GM12865 (cell line): ENCODE measurements around the gene LHX4.

ENCODE experiments used
- DNase-seq: peaks from one replicate; pipeline ENCODE4 v3.0.0; 2010; ENCODE audit warnings: low read depth
- H3K4me3 ChIP-seq: 2 replicates; pipeline ENCODE4 v1.5.1; 2011; ENCODE audit warnings: mild to moderate bottlenecking, low read depth, low read length, control low read depth
- TF ChIP-seq, protein P1 (sequence below): IDR thresholded peaks from 2 replicates; pipeline ENCODE4 v1.5.1; 2011; ENCODE audit warnings: low read length, control low read depth, low read depth, inconsistent platforms; ENCODE audit not compliant: insufficient read depth; ENCODE audit errors: missing control alignments

LHX4 gene

DNA sequence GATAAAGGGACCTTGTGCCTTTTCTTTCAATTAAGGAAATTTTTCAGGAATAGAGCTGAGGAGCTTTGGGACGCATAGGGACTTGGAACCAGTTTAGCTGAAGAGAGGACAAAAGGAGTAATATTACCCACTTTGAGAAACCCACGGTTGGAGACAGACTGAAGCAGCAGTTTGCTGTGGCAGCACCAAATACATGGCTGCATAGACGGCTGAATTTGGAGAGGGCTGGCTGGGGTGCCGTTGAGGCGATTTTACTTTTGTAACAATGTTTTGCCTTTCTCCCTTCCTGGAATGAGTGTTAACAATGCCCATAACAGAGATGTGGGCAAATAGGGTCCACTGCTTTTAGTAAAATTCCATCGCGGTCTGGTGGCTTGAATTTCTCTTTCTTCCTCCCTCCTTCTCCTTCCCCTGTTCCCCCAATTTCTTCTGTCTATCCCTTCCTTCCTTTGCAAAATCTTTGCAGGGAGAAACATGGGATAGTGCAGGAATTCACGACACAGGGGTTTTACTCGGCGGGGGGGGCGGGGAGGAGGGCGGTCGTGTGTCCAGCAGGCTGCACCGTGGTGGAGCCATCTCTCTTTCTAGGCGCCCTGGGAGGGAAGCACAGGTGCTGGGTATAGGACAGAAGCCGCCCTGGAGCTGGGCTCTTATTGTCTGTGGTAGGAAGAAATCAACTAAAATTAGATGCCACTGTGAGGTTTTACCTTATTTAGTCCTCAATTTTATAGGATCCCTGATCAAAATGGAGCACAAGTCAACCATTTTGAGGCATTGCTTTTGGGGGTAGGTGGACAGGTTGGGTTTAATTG is 6.8 kb downstream of the LHX4 start:
- DNase-seq, result no peak
- no peak overlapping the region for H3K4me3 ChIP-seq
- TF ChIP-seq, protein P1, sequence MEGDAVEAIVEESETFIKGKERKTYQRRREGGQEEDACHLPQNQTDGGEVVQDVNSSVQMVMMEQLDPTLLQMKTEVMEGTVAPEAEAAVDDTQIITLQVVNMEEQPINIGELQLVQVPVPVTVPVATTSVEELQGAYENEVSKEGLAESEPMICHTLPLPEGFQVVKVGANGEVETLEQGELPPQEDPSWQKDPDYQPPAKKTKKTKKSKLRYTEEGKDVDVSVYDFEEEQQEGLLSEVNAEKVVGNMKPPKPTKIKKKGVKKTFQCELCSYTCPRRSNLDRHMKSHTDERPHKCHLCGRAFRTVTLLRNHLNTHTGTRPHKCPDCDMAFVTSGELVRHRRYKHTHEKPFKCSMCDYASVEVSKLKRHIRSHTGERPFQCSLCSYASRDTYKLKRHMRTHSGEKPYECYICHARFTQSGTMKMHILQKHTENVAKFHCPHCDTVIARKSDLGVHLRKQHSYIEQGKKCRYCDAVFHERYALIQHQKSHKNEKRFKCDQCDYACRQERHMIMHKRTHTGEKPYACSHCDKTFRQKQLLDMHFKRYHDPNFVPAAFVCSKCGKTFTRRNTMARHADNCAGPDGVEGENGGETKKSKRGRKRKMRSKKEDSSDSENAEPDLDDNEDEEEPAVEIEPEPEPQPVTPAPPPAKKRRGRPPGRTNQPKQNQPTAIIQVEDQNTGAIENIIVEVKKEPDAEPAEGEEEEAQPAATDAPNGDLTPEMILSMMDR, result no peak

DNA sequence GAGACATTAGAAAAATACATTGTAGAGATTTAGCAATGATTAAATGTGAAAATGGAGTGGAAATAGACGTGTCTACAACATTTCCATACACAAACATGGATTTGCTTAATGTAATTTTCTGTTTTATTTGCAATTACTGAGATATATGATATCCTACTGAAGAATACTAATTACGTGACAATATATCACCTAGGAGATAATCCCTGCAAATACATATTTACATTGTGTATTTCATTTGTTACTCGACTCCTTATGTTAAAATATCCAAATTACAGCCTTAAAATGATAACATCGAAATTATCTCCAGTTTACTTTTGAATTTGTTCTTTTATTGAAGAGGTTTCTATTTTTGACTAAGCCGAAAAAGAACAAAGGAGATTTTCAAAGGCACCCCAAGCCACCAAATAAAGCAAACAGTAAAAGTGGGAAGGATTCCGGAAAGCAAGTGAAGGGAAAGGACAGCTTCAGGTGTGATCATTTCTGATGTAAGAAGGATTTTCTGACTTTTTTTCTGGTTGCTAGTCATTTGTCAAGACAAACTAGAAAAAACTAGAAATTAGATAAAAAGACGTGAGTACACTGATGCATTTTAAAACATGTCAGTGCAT is 7.9 kb downstream of the LHX4 start:
- DNase-seq, result no peak

DNA sequence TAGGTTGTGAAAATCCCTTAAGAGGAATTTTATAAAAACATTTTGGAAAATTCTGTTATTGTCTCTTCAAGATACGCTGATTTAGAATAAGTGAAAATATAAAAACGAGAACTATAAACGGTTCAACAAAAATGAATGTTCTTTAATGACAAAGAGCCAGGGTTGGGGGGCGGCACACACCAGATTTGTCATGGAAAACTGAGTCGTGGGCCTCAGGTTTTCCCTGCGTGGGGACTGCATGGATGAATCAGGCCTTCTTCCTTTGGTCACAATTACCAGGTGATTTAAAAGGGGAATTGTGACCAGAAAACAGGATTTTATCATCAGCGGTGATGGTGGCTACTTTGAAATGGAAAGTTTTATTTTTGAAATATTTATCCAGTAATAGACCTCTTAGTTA is 8.6 kb downstream of the LHX4 start:
- TF ChIP-seq, protein P1, result no peak
- DNase-seq, result no peak
- no peak overlapping the region for H3K4me3 ChIP-seq

More for the DNA sequence above, 7.9 kb downstream of the LHX4 start:
- TF ChIP-seq, protein P1, result no peak
- no peak overlapping the region for H3K4me3 ChIP-seq

DNA sequence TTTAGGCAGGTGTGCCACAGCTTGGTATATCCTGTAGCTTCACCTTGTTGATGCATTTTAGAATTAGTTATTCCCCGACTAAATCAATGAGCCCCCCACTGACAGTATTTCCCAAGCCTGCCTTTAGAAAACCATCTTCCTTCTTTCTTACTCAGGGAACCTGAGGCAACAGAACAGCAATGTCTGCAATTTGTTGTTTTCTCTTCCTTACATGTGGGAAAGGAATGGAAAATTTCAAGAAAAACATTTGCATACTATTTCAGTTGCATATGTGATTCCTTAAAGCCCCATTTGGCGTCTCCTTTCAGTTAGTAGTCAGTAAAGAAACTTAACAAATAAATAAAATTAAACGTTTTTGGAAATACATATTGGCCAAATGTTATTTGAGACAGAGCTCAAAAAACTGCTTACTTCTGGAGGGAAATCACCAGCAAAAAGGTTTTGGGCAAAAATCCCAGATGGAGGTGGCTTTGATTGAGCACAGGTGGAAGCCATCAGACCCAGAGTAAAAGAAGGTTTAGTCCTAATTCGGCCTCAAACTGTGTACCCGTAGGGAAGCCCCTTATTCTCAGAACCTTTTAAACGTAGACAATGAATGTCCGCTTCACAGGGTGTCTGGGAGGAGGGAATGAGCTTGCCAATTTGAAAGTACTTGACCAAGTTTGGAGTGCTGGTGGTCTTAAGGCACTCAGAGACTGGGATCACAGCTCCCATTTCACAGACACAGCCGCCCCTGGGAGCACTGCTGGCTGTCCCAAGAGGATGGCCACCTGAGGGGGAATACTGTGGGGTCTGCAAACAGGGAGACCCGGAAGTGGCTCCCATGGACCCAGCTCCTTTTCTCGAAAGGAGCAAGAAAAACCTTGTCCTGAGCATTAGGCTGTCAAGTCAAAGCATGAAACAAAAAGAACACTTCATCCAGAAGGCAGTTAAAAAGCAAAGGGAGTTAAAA is 9.4 kb downstream of the LHX4 start:
- DNase-seq, result no peak
- H3K4me3 ChIP-seq, result no peak overlapping the region
- TF ChIP-seq, protein P1, result no peak

DNA sequence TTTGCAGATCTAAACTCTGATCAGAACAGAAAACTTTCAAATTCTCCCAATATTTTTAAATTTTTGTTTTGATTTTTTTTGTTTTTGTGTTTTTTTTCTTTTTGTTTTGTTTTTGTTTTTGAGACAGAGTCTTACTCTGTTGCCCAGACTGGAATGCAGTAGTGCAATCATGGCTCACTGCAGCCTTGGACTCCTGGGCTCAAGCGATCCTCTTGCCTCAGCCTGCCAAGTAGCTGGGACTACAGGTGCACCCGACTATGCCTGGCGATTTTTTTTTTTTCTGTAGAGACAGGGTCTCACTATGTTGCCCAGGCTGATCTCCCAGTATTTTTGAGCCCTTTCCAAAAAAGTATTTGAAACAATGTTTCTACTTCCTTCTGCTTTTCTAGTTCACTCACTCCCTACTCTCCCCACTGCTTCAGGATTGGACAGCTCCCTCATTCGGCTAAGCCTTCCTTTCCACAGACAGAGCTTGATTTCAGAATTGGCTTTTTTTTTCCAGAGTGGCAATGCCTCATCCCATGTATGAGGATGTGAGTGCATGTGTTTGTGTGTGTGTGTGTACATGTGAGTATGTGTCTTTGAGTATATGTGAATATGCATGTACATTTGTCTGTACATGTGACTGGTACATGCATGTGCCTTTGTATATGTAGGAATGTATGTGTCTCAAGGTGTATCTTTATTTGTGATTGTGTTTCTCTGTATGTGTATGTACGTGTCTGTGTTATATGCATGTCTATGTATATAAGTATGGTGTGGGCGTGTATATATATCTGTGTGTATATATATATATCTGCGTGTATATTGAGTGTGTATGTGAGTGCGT is 11.9 kb downstream of the LHX4 start:
- no peak for DNase-seq
- TF ChIP-seq, protein P1, result no peak
- no peak overlapping the region for H3K4me3 ChIP-seq
